Ishikawa (cell line): ENCODE data around the gene CDH2.

ENCODE experiments used
- CEBPB ChIP-seq: IDR thresholded peaks from 2 replicates; pipeline ENCODE4 v1.6.1; 2012
- CREB1 ChIP-seq: IDR thresholded peaks from 2 replicates; pipeline ENCODE4 v1.6.1; 2012; ENCODE audit warnings: low read depth
- EGR1 ChIP-seq: IDR thresholded peaks from 2 replicates; pipeline ENCODE4 v1.6.1; 2012
- EP300 ChIP-seq: IDR thresholded peaks from 2 replicates; pipeline ENCODE4 v1.6.1; 2012; ENCODE audit warnings: borderline replicate concordance
- FOXM1 ChIP-seq: IDR thresholded peaks from 2 replicates; pipeline ENCODE4 v1.6.1; 2012; ENCODE audit warnings: low read depth, borderline replicate concordance
- NFIC ChIP-seq: IDR thresholded peaks from 2 replicates; pipeline ENCODE4 v1.6.1; 2012
- RAD21 ChIP-seq: IDR thresholded peaks from 2 replicates; pipeline ENCODE4 v1.6.1; 2012; ENCODE audit warnings: low read depth
- TAF1 ChIP-seq: IDR thresholded peaks from 2 replicates; pipeline ENCODE4 v1.6.1; 2012; ENCODE audit warnings: low read depth, mild to moderate bottlenecking
- TCF12 ChIP-seq: IDR thresholded peaks from 2 replicates; pipeline ENCODE4 v1.6.1; 2012; ENCODE audit warnings: low read depth
- TEAD4 ChIP-seq: IDR thresholded peaks from 2 replicates; pipeline ENCODE4 v1.6.1; 2012
- YY1 ChIP-seq: IDR thresholded peaks from 2 replicates; pipeline ENCODE4 v1.6.1; 2012; ENCODE audit warnings: low read depth
- ZBTB7A ChIP-seq: IDR thresholded peaks from 2 replicates; pipeline ENCODE4 v1.6.1; 2012; ENCODE audit warnings: low read depth
- TF ChIP-seq, protein P1 (sequence below): IDR thresholded peaks from 2 replicates; pipeline ENCODE4 v1.6.1; 2012; ENCODE audit warnings: low read depth, mild to moderate bottlenecking
- TF ChIP-seq, protein P2 (sequence below): IDR thresholded peaks from 2 replicates; pipeline ENCODE4 v1.6.1; 2012
- TF ChIP-seq, protein P3 (sequence below): IDR thresholded peaks from 2 replicates; pipeline ENCODE4 v1.6.1; 2012

The CDH2 gene

DNA sequence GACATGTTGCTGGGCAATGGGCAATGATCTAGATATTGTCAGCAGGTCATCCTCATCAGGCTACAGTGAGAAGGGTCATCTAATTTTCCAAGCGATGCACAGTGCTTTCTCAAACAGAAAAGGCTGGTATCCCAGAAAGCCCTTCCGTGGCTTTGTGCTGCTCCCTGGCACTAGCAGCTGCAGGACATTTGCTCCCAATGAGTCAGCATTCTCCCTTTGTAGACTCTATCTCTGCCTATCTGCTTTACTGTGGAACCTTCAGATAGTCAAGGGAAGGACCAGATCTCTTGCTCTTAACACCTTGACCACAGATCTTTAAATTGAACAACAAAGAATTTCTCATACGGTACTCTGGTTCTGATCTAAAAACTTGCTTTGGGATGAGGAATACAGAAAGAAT, 101.4 kb downstream of the CDH2 start:
- TF ChIP-seq TEAD4 (no peak), NFIC (no peak), EP300 (no peak), FOXM1 (no peak), CEBPB (no peak)
- TF ChIP-seq, protein P1, sequence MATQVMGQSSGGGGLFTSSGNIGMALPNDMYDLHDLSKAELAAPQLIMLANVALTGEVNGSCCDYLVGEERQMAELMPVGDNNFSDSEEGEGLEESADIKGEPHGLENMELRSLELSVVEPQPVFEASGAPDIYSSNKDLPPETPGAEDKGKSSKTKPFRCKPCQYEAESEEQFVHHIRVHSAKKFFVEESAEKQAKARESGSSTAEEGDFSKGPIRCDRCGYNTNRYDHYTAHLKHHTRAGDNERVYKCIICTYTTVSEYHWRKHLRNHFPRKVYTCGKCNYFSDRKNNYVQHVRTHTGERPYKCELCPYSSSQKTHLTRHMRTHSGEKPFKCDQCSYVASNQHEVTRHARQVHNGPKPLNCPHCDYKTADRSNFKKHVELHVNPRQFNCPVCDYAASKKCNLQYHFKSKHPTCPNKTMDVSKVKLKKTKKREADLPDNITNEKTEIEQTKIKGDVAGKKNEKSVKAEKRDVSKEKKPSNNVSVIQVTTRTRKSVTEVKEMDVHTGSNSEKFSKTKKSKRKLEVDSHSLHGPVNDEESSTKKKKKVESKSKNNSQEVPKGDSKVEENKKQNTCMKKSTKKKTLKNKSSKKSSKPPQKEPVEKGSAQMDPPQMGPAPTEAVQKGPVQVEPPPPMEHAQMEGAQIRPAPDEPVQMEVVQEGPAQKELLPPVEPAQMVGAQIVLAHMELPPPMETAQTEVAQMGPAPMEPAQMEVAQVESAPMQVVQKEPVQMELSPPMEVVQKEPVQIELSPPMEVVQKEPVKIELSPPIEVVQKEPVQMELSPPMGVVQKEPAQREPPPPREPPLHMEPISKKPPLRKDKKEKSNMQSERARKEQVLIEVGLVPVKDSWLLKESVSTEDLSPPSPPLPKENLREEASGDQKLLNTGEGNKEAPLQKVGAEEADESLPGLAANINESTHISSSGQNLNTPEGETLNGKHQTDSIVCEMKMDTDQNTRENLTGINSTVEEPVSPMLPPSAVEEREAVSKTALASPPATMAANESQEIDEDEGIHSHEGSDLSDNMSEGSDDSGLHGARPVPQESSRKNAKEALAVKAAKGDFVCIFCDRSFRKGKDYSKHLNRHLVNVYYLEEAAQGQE, result no peak
- TF ChIP-seq, protein P2, sequence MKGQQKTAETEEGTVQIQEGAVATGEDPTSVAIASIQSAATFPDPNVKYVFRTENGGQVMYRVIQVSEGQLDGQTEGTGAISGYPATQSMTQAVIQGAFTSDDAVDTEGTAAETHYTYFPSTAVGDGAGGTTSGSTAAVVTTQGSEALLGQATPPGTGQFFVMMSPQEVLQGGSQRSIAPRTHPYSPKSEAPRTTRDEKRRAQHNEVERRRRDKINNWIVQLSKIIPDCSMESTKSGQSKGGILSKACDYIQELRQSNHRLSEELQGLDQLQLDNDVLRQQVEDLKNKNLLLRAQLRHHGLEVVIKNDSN, result no peak

DNA sequence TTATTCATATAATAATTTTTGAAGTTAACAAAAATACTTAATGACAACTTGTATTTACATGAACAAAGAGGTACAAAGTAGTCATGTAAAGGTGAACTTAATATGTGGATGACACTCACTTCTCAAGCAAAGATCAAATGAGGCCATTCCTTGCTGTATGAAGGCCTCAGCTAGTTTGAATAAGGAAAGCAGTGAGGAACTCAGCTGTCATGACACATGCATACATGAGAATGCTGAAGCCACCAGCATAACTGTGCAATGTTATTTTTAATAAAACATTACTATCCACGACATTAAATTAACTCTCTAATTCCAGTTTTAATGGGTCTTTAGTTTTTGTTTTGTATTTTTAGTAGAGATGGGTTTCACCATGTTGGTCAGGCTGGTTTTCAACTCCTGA, 102.9 kb downstream of the CDH2 start:
- TF ChIP-seq, protein P2, result no peak

DNA sequence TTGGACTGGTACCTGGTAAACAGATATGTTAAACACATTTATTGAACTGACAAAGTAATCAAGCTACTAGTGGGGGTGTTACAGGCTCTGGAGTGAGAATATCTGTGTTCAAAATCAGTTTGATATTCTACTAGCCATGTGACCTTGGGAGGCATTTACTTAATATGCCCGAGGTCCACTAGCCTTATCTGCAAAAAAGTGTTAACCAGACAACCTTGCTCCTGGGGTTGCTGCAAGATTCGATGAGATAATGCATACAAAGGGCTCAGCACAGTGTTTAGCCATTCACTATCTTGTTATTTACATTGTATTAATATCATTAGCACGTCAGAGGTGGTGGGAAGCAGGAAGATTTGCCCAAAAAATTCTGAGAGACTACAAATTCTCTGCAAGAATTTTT, 103.3 kb downstream of the CDH2 start:
- TF ChIP-seq TEAD4 (no peak), YY1 (no peak), CEBPB (no peak), ZBTB7A (no peak), TCF12 (no peak), EP300 (no peak), CREB1 (no peak), FOXM1 (no peak), TAF1 (no peak), RAD21 (no peak), NFIC (no peak), EGR1 (no peak)
- TF ChIP-seq, protein P2, result no peak
- TF ChIP-seq, protein P3, sequence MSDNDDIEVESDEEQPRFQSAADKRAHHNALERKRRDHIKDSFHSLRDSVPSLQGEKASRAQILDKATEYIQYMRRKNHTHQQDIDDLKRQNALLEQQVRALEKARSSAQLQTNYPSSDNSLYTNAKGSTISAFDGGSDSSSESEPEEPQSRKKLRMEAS, result no peak
- TF ChIP-seq, protein P1, result no peak

DNA sequence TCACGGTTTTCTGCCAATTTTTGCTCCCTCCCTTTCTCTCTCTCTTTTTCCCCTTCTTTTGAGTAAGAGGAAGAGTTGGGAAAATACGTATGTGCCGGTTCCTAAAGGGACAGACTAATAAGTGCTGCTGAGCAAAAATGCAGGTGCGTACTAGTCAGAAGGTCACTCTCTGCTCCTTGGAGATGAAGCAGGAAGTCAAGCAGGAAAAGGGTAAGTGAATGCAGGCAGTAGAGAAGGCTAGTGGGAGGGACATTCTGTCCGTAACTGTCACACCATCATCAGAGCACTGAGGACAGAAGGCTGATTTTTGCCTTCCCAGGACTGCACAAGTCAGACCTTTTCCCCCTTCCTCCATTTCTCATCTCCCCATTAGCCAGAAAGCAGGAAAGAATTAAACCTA, 105.7 kb downstream of the CDH2 start:
- TF ChIP-seq TCF12 (no peak), TAF1 (no peak), CREB1 (no peak), YY1 (no peak), EP300 (no peak), FOXM1 (no peak), RAD21 (no peak), NFIC (no peak)
- TF ChIP-seq, protein P3, result no peak
- TF ChIP-seq, protein P2, result no peak
- TF ChIP-seq, protein P1, result no peak

DNA sequence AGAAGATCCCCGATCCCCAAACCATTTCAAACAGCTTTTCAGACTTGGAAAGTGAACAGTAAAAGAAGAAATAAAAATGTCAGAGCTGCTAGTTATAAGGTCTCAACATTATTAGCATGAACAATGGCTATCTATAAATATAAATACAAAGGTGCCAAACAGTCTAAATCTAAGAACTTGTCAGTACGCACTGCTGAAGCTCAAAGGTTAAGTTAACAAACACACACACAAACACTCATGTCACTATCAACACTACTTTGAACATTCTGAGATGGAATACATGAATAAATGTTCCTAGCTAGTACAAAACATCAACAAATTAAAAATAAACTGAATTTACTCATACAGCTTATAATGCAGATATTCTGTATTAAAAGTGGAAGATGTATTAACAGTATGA, 108.7 kb downstream of the CDH2 start:
- TF ChIP-seq, protein P2, result no peak
- TF ChIP-seq EGR1, result no peak
- TF ChIP-seq TEAD4, result no peak
- TF ChIP-seq, protein P1, result no peak
- TF ChIP-seq, protein P3, result no peak
- no peak for TF ChIP-seq CREB1
- no peak for TF ChIP-seq CEBPB
- no peak for TF ChIP-seq TCF12
- no peak for TF ChIP-seq EP300
- no peak for TF ChIP-seq ZBTB7A
- no peak for TF ChIP-seq TAF1
- TF ChIP-seq NFIC, result no peak
- TF ChIP-seq YY1, result no peak
- TF ChIP-seq RAD21, result no peak
- TF ChIP-seq FOXM1, result no peak
